Esophagus squamous epithelium (tissue), 4 donors: ENCODE data around the gene GCNT2.

Experiments used
- CTCF ChIP-seq, 6 experiments: fragments of 450-650 bp in 4 of 6; fragments of 200-600 bp in 2 of 6; sonication (generic) in 2 of 6; IDR thresholded peaks; one replicate each; pipeline ENCODE4 v1.5.1; 2016 to 2019; ENCODE audit warnings: antibody characterized with exemption in 6 of 6, mild to moderate bottlenecking in 4 of 6, moderate library complexity in 4 of 6
- POLR2A ChIP-seq, 4 donors: fragments of 450-650 bp; IDR thresholded peaks; one replicate each; pipeline ENCODE4 v1.6.1; 2017; ENCODE audit warnings: antibody characterized with exemption in 4 of 4, mild to moderate bottlenecking in 4 of 4, moderate library complexity in 3 of 4

GRCh38 chr6:10513544-10513943, 7.6 kb upstream of the GCNT2 start:
- TF ChIP-seq CTCF (IDR thresholded peaks at IDR 0.05): no peak
- TF ChIP-seq POLR2A (IDR thresholded peaks at IDR 0.05): no peak
